Thymus (tissue), 11 donors: Measurements from ENCODE around the gene NOC4L. TPM values are rescaled to one million over a fixed set of nuclear protein-coding genes. Genes with fewer than 3 reads are reported as not detected.
A peak's percentile ranks its signal among the peaks of the same experiment; 100 is the strongest.

Source experiments
- DNase-seq, 9 donors: peaks; one replicate each; pipeline ENCODE4 v3.0.0-alpha.2; 2013; ENCODE audit warnings: low spot score in 9 of 9, low read depth in 6 of 9, missing footprints in 1 of 9
- H3K27ac ChIP-seq, 2 donors: one replicate each; pipeline ENCODE4 v1.5.1; 2013; ENCODE audit warnings: control low read depth in 1 of 2, low read depth in 1 of 2, low read length in 1 of 2, mild to moderate bottlenecking in 1 of 2, moderate library complexity in 1 of 2
- H3K27me3 ChIP-seq, 2 donors: one replicate each; pipeline ENCODE4 v1.5.1; 2013; ENCODE audit warnings: low read length in 1 of 2; ENCODE audit not compliant: control insufficient read depth in 2 of 2, insufficient read depth in 1 of 2
- H3K36me3 ChIP-seq, 2 donors: one replicate each; pipeline ENCODE4 v1.5.1; 2013; ENCODE audit warnings: low read length in 1 of 2, mild to moderate bottlenecking in 1 of 2, moderate library complexity in 1 of 2; ENCODE audit not compliant: control insufficient read depth in 2 of 2, insufficient read depth in 2 of 2
- H3K4me1 ChIP-seq, 2 donors: one replicate each; pipeline ENCODE4 v1.5.1; 2013; ENCODE audit warnings: low read length in 2 of 2; ENCODE audit not compliant: control insufficient read depth in 2 of 2, insufficient read depth in 2 of 2
- H3K4me3 ChIP-seq, 2 donors: one replicate each; pipeline ENCODE4 v1.5.1; 2013; ENCODE audit warnings: low read length in 2 of 2, control low read depth in 1 of 2, mild to moderate bottlenecking in 1 of 2
- H3K9me3 ChIP-seq, 2 donors: one replicate each; pipeline ENCODE4 v1.5.1; 2013; ENCODE audit warnings: low read length in 1 of 2, mild to moderate bottlenecking in 1 of 2; ENCODE audit not compliant: control insufficient read depth in 2 of 2, insufficient read depth in 1 of 2
- WGBS: extraction: QIAGEN DNeasy Blood & Tissue Kit; methylation state at CpG from one replicate; pipeline ENCODE4 v1.1.7; 2013; 5-methylcytosine and 5-hydroxymethylcytosine counted together
- polyA plus RNA-seq: library from polyadenylated mRNA; stranded (reverse); fragments of 200-250 nt; gene quantifications from one replicate; pipeline ENCODE4 v1.2.3, GENCODE V29; 2013
- total RNA-seq: library from RNA; stranded (reverse); fragments of 120-200 nt; gene quantifications from one replicate; pipeline ENCODE4 v1.2.4, GENCODE V29; 2013
- donor health status: healthy.

NOC4L gene
- total and polyA plus RNA-seq, 2 donors: 9.3 to 41.6 TPM

DNA sequence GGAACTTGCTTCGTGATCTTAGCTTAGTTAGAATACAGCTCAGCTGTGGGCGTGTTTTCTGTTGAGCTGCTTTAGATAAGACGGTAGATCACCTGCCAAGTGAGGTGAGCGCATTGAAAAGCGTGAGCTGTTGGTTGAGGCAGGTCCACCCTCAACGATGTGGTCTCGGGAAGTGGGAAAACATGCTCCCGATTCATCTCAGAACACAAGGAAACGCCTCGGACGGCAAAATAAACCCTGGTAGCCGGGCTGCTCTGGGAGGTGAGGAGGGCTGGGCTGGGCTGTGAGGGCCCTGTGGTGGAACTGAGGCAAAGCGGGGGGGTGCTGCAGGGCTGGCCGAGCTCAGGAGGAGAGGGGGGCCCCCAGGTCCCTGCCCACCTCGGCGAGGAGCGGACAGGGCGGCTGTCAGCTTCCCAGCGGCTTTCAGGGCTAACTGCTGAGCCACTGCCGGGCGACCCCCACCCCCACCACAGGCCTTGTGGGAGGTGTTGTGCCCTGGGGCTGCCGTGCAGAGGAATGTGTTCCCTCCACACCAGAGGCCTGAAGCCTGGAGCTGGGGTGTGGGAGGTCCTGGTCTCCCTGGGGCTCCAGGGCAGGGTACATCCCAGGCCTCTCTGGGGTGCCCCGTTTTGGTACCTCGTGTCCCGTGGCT is 30.7 kb downstream of the NOC4L start:
- no peak for DNase-seq
- Histone ChIP-seq H3K4me1 (peaks cover 7 to 55% of the 10 kb centered on the region in 2 donors), H3K36me3 (no peaks in the 10 kb centered on the region), H3K4me3 (no peak overlapping the region), H3K27ac (peak overlapping the region in 1 of 2 donors; percentile 48), H3K27me3 (peaks cover 0 to 34% of the 10 kb centered on the region in 2 donors), H3K9me3 (peaks cover 0 to 3% of the 10 kb centered on the region in 2 donors)
- WGBS: 90% methylated on average over 25 of the region's 25 CpGs

DNA sequence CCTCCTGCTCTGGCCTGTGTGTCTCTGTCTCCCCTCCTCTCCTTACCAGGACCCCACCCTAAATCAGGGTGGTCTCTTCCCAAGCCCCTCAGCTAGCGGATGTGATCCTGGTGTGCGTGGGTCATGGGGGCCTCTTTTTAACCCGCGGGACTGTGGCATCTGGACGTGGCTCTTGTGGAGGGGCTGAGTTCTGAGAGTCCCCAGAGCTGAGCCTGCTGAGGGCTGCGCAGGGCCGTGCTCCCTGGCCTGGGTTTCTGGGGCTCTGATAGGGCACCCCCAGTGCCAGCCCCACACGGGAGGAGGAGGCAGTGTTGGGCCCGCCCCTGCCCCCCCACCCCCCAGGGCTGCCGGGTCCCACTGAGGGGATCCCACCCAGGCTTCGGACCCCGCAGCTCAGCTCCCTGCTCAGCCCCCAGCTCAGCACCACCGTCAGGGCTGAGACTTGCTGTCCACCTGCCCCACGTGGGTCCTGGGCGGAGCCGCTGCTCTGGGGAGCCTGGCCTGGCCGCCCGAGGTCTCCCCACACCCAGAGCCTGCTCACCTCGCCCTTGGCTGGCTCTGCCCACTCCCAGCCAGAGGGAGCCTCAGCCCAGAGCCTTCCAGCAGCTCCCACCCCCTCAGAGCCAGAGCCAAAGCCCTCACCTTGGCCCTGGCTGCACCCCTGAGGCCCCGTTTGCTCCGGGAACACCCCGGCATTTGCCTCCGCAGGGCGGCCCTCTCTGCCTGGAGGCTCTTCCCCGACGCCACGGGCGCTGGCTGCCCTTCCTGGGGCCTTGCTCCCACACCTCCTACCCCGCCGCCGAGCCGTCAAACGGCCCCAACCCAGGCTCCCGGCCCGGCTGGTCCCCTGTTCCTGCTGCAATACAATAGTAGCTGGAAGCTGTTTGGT is 31.5 kb downstream of the NOC4L start:
- no peak for DNase-seq
- H3K36me3 ChIP-seq: no peaks in the 10 kb centered on the region
- 95% methylated on average over 35 of the region's 35 CpGs for WGBS
- H3K9me3 ChIP-seq: peaks cover 0 to 3% of the 10 kb centered on the region in 2 donors
- peaks cover 0 to 32% of the 10 kb centered on the region in 2 donors for H3K27me3 ChIP-seq
- H3K27ac ChIP-seq: no peak overlapping the region
- H3K4me1 ChIP-seq: peaks cover 7 to 57% of the 10 kb centered on the region in 2 donors
- H3K4me3 ChIP-seq: no peak overlapping the region

DNA sequence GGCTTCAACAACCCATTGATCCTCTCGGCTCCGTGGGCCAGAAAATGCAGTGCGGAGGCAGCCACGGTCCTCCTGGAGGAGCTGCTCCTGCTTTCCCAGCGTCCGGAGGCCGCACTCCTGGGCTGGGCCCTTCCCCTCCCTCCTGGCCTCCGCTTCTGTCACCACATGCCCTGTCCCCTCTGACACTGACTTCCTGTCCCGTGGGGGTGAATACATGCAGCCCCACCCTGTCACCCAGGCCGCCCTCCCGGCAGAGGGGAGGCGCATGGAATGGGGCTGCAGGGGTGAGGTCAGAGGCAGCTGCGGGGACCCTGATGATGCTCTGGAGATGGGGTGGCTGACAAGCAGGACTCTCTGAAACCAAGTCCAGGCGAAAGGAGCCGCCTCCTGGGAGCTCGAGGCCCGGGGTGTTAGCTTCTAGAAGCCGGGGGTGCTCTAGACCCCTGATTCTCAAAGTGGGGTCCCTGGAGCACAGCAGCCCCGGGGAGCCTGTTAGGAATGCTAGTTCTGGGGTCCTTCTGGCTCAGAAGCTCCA is 32.2 kb downstream of the NOC4L start:
- whole genome bisulfite sequencing: 90% methylated on average over 19 of the region's 19 CpGs
- no peak overlapping the region for H3K4me3 ChIP-seq
- peaks cover 0 to 3% of the 10 kb centered on the region in 2 donors for H3K9me3 ChIP-seq
- DNase-seq: no peak
- H3K27ac ChIP-seq: no peak overlapping the region
- H3K36me3 ChIP-seq: no peaks in the 10 kb centered on the region
- H3K27me3 ChIP-seq: peaks cover 0 to 30% of the 10 kb centered on the region in 2 donors
- H3K4me1 ChIP-seq: peaks cover 7 to 56% of the 10 kb centered on the region in 2 donors

DNA sequence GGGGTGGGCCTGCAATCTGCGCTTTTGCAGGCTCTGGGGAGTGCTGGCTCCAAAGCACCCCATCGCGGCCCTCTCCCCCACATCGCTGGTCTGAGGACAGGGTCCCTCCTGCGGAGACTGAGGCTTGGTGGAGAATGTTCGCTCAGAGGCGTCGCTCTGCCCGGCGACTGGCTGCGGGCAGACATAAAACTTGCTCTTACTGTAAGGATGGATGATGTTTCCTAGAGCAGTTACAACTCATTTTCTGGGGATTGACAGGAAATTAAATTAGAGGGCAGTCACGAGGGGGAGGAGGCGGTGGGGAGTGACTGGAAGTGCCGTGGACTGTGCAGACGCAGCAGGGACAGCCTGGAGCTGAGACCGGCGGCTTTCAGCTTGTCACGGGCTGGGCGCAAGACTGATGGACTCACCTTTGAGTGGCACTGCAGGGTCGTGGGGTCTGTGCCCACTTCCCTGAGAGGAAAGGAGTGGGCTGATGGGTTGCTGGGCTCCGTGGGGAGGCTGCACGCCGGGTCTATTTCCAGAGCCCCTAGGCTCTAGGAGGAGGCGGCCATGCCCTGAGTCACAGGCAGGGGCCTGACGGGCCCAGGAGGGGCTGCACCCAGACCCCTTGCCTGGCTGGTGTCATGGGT is 32.8 kb downstream of the NOC4L start:
- Histone ChIP-seq H3K27ac (no peak overlapping the region), H3K4me1 (peaks cover 7 to 51% of the 10 kb centered on the region in 2 donors), H3K36me3 (no peaks in the 10 kb centered on the region), H3K4me3 (no peak overlapping the region), H3K27me3 (peaks cover 0 to 24% of the 10 kb centered on the region in 2 donors), H3K9me3 (peaks cover 0 to 3% of the 10 kb centered on the region in 2 donors)
- DNase-seq: no peak
- WGBS: 94% methylated on average over 25 of the region's 25 CpGs

DNA sequence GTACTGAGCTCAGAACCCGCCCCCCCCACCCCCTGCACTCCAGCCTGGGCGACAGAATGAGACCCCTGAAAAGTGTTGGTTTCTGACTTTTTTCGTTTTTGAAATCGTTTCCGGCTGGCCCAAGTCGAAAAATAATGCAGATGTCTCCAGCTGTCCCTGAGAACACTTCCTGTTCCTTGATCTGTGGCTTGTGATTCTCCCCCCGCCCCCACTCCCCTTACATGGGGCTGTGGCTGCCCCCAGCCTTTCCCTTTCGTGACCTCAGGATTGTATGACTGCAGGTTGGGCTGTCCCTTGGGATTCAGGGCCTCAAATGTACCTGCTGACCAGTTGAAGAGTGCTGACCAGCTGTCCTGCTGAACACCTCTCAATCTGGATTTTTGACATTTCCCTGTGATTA is 34.1 kb downstream of the NOC4L start:
- Histone ChIP-seq H3K36me3 (no peaks in the 10 kb centered on the region), H3K27ac (peak overlapping the region; percentile 3 to 43), H3K9me3 (peaks cover 0 to 7% of the 10 kb centered on the region in 2 donors), H3K4me3 (no peak overlapping the region), H3K4me1 (peaks cover 7 to 42% of the 10 kb centered on the region in 2 donors), H3K27me3 (peaks cover 0 to 13% of the 10 kb centered on the region in 2 donors)
- 6% methylated on average over 8 of the region's 8 CpGs for WGBS
- DNase-seq: peak in 2 of 9 donors; percentile 40 to 70

DNA sequence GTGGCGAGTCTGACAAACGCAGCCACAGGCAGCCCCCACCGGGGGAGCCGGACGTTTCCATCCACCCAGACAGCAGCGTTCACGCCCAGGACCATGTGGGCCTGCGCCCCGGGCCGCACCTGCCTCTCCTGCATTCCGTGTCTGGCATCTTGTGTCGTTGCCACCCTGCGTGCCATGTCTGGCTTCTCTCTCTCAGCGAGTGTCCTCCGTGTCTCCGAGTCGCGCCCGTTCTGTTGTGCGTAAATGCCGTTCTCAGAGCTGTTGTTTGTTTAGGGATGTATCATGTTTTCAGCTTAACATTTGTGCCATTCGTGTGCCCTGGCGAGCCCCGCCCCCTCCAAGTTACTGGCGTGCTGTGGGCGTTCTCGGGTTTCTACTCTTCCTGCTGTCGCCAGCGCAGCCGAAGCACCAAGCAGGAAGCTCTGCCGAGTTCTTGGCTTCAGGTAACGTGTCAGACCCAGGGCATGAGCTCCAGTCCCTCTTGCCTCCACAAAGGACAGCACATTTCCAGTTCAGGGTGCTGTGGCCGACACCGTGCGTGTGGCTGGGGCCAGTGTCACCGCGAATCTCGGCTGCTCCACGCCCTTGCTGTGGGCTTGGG is 34.6 kb downstream of the NOC4L start:
- peak in 2 of 9 donors; percentile 48 to 71 for DNase-seq
- H3K9me3 ChIP-seq: peaks cover 0 to 7% of the 10 kb centered on the region in 2 donors
- no peak overlapping the region for H3K4me3 ChIP-seq
- H3K36me3 ChIP-seq: no peaks in the 10 kb centered on the region
- 70% methylated on average over 39 of the region's 39 CpGs for WGBS
- H3K27ac ChIP-seq: peak overlapping the region in 1 of 2 donors; percentile 66
- H3K27me3 ChIP-seq: peaks cover 0 to 9% of the 10 kb centered on the region in 2 donors
- H3K4me1 ChIP-seq: peaks cover 7 to 36% of the 10 kb centered on the region in 2 donors

DNA sequence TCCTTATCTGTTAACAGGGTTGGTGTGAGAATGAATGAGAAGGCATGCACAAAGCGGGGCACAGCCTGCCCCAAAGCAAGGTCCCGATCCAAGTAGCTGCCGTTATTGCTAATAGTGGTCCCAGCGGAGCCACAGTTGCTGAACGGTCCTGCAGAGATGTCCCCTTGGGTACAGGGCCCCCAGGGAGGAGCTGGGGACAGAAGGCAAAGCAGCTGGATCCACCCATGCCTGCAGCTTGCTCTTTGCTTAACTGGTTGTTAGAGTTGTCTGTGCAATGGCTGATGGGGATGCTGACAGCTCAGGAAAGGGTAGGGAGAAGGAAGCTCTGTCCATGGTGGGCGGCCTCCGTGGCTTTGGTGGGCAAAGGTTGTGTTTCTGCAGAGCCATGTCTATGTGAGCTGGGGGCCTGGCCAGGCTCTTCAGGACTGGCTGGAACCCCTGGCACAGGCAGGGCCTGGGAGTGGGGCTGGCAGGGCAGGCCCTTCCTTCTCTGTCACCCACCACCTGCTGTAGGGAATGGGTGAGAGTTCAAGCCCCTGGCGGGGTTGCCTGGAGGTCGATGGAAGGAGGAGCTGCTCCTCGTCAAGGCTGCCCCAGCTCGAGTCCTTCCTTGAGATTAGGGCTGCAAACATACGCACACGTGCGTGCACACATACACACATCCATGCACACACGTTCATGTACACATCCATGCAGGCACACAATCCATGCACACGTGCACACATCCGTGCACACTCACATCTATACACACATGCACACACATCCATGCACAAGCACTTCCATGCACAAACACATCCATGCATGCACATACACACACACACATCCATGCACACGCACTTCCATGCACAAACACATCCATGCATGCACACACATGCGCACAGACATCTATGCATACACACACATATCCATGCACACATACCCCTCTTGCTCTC is 35.4 kb downstream of the NOC4L start:
- Histone ChIP-seq H3K36me3 (no peaks in the 10 kb centered on the region), H3K27me3 (peaks cover 0 to 3% of the 10 kb centered on the region in 2 donors), H3K4me3 (no peak overlapping the region), H3K4me1 (peaks cover 7 to 28% of the 10 kb centered on the region in 2 donors), H3K9me3 (peaks cover 0 to 7% of the 10 kb centered on the region in 2 donors), H3K27ac (no peak overlapping the region)
- WGBS: 92% methylated on average over 19 of the region's 19 CpGs
- no peak for DNase-seq
